ENCODE measurements around the gene SDK1. TPM values are rescaled to one million over a fixed set of nuclear protein-coding genes. Genes with fewer than 3 reads are reported as not detected.

Gene SDK1
- total and polyA plus RNA-seq, 10 of the 15 experiments (the other 5 are each of a cell fraction or from before 2014, with no cell fraction given) = 0.14 to 0.33 TPM; not detected in 8

DNA sequence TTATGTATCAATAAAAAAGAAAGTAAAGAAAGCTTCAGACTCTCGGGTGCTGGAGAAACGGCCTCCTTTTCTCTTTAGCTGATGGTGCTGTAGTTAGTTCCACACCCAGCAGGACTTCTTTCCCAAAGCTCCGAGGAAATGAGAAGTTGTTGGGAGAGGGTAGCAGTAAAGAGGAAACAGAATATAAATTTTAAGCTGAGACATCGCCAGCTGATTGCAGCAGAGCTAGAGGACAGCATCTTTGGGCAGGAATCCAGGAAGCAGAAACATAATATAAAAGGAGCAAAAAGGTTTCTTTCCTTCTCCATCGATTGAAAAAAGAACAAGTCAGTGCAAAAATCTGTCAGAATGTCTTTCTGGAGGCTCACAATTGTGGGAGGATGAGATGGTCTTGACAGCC is 764.1 kb downstream of the SDK1 start (continued):
- TF ChIP-seq ESRRA (IDR thresholded peaks at IDR 0.05; ENCODE audit: low read length) (no peak), SPI1 (IDR thresholded peaks at IDR 0.05; ENCODE audit: borderline replicate concordance, insufficient read depth, low read depth, low read length) (no peak)

DNA sequence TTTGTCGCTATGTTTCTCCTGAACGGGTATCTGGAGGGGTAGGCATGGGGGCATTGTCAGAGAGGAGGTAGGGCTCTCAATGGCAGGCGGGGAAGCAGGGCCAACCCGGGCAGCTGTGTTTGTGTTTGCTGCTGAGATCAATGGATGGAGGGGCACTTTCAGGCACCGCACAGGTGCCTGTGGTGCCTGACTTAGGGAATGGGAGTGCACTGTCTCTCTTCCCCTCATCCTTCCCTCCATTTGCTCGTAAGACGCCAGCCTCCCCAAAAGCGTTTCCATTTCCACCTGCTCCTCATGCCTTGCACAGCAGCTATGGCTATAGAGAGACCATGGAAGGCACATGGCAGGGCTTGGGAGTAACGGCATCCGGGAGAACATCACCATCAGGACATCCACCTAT is 765.2 kb downstream of the SDK1 start:
- in situ Hi-C loops (cut with MboI) = no loop called here
- ChIA-PET POLR2A (no interaction called here), SMC1A (ENCODE audit: uncharacterized antibody, unreplicated experiment) (no interaction called here), CTCF (no interaction called here), RAD21 (ENCODE audit: unreplicated experiment) (no interaction called here)
- Histone ChIP-seq H3K27me3 (replicated peaks in 1 of 2; ENCODE audit: control insufficient read depth in 2 of 2, insufficient read depth in 2 of 2, low read length in 1 of 2) (no peaks in the 10 kb centered on the region), H2AFZ (ENCODE audit: control insufficient read depth, low read depth, low read length) (no peak overlapping the region), H4K20me1 (ENCODE audit: control insufficient read depth, insufficient read depth) (no peaks in the 10 kb centered on the region), H3K79me2 (ENCODE audit: control insufficient read depth, insufficient read depth, low read length) (no peaks in the 10 kb centered on the region), H3K4me3 (no peak overlapping the region), H3K27ac (ENCODE audit: control insufficient read depth, insufficient read depth) (no peak overlapping the region), H3K36me3 (ENCODE audit: control insufficient read depth in 2 of 2, insufficient read depth in 2 of 2, low read length in 1 of 2) (no peaks in the 10 kb centered on the region), H3K9ac (ENCODE audit: control insufficient read depth, insufficient read depth, low read length) (no peak overlapping the region), H3K4me2 (ENCODE audit: control insufficient read depth, insufficient read depth) (no peak overlapping the region), H3K4me1 (ENCODE audit: control insufficient read depth, insufficient read depth, low read length) (no peaks in the 10 kb centered on the region), H3K9me3 (replicated peaks; ENCODE audit: control insufficient read depth, insufficient read depth, low read length) (no peaks in the 10 kb centered on the region; the same call in 2 of the 3 replicates)
- BruUV-seq (replicated peaks) = no TSS peak
- FAIRE-seq = no peak
- ATAC-seq = no peak
- intact Hi-C loops (cut with micrococcal nuclease; ENCODE audit: unreplicated experiment) = no loop called here
- WGBS (ENCODE audit: insufficient coverage, insufficient replicate concordance, low lambda C conversion rate, missing lambda C conversion rate) = 40% methylated on average over 10 of the region's 10 CpGs
- no peak for DNase-seq (ENCODE audit: low read depth, low spot score)
- TF ChIP-seq YBX1 (IDR thresholded peaks at IDR 0.05) (no peak), ZNF274 (IDR thresholded peaks at IDR 0.05; ENCODE audit: insufficient read depth, insufficient read length) (no peak), CBX5 (IDR thresholded peaks at IDR 0.05; ENCODE audit: low read depth) (no peak), MTA2 (IDR thresholded peaks at IDR 0.05; ENCODE audit: low read depth) (no peak), RAD21 (IDR thresholded peaks at IDR 0.05; ENCODE audit: insufficient read depth, low read depth, low read length) (no peak), TCF12 (IDR thresholded peaks at IDR 0.05; ENCODE audit: low read depth, low read length) (no peak), TAF1 (IDR thresholded peaks at IDR 0.05; ENCODE audit: borderline replicate concordance, low read depth, low read length) (no peak), SUPT20H (IDR thresholded peaks at IDR 0.05; ENCODE audit: borderline replicate concordance, control insufficient read depth, low read depth, low read length) (no peak), LARP7 (IDR thresholded peaks at IDR 0.05) (no peak), EED (IDR thresholded peaks at IDR 0.05; ENCODE audit: low read depth) (no peak), TARDBP (IDR thresholded peaks at IDR 0.05; ENCODE audit: borderline replicate concordance) (no peak)
- TF ChIP-seq, protein P1, sequence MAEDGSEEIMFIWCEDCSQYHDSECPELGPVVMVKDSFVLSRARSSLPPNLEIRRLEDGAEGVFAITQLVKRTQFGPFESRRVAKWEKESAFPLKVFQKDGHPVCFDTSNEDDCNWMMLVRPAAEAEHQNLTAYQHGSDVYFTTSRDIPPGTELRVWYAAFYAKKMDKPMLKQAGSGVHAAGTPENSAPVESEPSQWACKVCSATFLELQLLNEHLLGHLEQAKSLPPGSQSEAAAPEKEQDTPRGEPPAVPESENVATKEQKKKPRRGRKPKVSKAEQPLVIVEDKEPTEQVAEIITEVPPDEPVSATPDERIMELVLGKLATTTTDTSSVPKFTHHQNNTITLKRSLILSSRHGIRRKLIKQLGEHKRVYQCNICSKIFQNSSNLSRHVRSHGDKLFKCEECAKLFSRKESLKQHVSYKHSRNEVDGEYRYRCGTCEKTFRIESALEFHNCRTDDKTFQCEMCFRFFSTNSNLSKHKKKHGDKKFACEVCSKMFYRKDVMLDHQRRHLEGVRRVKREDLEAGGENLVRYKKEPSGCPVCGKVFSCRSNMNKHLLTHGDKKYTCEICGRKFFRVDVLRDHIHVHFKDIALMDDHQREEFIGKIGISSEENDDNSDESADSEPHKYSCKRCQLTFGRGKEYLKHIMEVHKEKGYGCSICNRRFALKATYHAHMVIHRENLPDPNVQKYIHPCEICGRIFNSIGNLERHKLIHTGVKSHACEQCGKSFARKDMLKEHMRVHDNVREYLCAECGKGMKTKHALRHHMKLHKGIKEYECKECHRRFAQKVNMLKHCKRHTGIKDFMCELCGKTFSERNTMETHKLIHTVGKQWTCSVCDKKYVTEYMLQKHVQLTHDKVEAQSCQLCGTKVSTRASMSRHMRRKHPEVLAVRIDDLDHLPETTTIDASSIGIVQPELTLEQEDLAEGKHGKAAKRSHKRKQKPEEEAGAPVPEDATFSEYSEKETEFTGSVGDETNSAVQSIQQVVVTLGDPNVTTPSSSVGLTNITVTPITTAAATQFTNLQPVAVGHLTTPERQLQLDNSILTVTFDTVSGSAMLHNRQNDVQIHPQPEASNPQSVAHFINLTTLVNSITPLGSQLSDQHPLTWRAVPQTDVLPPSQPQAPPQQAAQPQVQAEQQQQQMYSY (CRISPR knock-in tag; IDR thresholded peaks at IDR 0.05) = no peak
- TF ChIP-seq, protein P2, sequence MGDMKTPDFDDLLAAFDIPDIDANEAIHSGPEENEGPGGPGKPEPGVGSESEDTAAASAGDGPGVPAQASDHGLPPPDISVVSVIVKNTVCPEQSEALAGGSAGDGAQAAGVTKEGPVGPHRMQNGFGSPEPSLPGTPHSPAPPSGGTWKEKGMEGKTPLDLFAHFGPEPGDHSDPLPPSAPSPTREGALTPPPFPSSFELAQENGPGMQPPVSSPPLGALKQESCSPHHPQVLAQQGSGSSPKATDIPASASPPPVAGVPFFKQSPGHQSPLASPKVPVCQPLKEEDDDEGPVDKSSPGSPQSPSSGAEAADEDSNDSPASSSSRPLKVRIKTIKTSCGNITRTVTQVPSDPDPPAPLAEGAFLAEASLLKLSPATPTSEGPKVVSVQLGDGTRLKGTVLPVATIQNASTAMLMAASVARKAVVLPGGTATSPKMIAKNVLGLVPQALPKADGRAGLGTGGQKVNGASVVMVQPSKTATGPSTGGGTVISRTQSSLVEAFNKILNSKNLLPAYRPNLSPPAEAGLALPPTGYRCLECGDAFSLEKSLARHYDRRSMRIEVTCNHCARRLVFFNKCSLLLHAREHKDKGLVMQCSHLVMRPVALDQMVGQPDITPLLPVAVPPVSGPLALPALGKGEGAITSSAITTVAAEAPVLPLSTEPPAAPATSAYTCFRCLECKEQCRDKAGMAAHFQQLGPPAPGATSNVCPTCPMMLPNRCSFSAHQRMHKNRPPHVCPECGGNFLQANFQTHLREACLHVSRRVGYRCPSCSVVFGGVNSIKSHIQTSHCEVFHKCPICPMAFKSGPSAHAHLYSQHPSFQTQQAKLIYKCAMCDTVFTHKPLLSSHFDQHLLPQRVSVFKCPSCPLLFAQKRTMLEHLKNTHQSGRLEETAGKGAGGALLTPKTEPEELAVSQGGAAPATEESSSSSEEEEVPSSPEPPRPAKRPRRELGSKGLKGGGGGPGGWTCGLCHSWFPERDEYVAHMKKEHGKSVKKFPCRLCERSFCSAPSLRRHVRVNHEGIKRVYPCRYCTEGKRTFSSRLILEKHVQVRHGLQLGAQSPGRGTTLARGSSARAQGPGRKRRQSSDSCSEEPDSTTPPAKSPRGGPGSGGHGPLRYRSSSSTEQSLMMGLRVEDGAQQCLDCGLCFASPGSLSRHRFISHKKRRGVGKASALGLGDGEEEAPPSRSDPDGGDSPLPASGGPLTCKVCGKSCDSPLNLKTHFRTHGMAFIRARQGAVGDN (IDR thresholded peaks at IDR 0.05) = no peak
- TF ChIP-seq, protein P3, sequence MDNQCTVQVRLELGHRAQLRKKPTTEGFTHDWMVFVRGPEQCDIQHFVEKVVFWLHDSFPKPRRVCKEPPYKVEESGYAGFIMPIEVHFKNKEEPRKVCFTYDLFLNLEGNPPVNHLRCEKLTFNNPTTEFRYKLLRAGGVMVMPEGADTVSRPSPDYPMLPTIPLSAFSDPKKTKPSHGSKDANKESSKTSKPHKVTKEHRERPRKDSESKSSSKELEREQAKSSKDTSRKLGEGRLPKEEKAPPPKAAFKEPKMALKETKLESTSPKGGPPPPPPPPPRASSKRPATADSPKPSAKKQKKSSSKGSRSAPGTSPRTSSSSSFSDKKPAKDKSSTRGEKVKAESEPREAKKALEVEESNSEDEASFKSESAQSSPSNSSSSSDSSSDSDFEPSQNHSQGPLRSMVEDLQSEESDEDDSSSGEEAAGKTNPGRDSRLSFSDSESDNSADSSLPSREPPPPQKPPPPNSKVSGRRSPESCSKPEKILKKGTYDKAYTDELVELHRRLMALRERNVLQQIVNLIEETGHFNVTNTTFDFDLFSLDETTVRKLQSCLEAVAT (IDR thresholded peaks at IDR 0.05) = no peak

Data from GM12878 (cell line).